Endodermal cell (in vitro differentiated cells): Measurements from ENCODE around the gene GPX3. TPM values are rescaled to one million over a fixed set of nuclear protein-coding genes. Genes with fewer than 3 reads are reported as not detected.

Experiments
- DNase-seq: peaks from one replicate; pipeline ENCODE4 v3.0.0-alpha.2; 2017
- H3K27ac ChIP-seq: 2 replicates; pipeline ENCODE4 v1.5.1; 2013; ENCODE audit warnings: mild to moderate bottlenecking, low read depth, low read length, moderate library complexity
- H3K27me3 ChIP-seq: 2 replicates; pipeline ENCODE4 v1.6.1; 2013; ENCODE audit warnings: mild to moderate bottlenecking, low read length, moderate library complexity; ENCODE audit not compliant: insufficient read depth, control insufficient read depth, poor library complexity, severe bottlenecking
- H3K36me3 ChIP-seq: 2 replicates; pipeline ENCODE4 v1.7.0; 2013; ENCODE audit warnings: mild to moderate bottlenecking, low read length, moderate library complexity; ENCODE audit not compliant: control insufficient read depth, insufficient read depth
- H3K4me1 ChIP-seq: one replicate; pipeline ENCODE4 v1.7.0; 2013; ENCODE audit warnings: low read length; ENCODE audit not compliant: control insufficient read depth, insufficient read depth
- H3K4me3 ChIP-seq: 2 replicates; pipeline ENCODE4 v1.5.1; 2013; ENCODE audit warnings: mild to moderate bottlenecking, low read length, moderate library complexity
- H3K9ac ChIP-seq: 2 replicates; pipeline ENCODE4 v1.6.1; 2013; ENCODE audit warnings: mild to moderate bottlenecking, low read length, moderate library complexity; ENCODE audit not compliant: poor library complexity, severe bottlenecking; ENCODE audit errors: extremely low read depth
- H3K9me3 ChIP-seq: 2 replicates; pipeline ENCODE4 v1.6.1; 2013; ENCODE audit warnings: mild to moderate bottlenecking, low read length, moderate library complexity; ENCODE audit not compliant: control insufficient read depth
- H3K27ac Mint-ChIP-seq: 2 replicates; pipeline ENCODE4 v1.8.0; 2020; ENCODE audit warnings: mixed read lengths
- H3K27me3 Mint-ChIP-seq: 2 replicates; pipeline ENCODE4 v1.8.0; 2021; ENCODE audit warnings: mild to moderate bottlenecking, mixed read lengths; ENCODE audit not compliant: insufficient read depth
- H3K36me3 Mint-ChIP-seq: 2 replicates; pipeline ENCODE4 v1.8.0; 2020; ENCODE audit warnings: low read depth, mixed read lengths
- H3K4me1 Mint-ChIP-seq: 2 replicates; pipeline ENCODE4 v1.8.0; 2020; ENCODE audit warnings: mixed read lengths
- H3K4me3 Mint-ChIP-seq: 2 replicates; pipeline ENCODE4 v1.8.0; 2020; ENCODE audit warnings: mild to moderate bottlenecking, moderate library complexity, mixed read lengths
- H3K9me3 Mint-ChIP-seq: 2 replicates; pipeline ENCODE4 v1.8.0; 2020; ENCODE audit warnings: mild to moderate bottlenecking, mixed read lengths
- WGBS, 2 experiments: methylation state at CpG; one replicate each; pipeline versions ENCODE4 v1.1.5 to v1.1.7; 2013; ENCODE audit warnings: missing lambda C conversion rate in 2 of 2, mixed read lengths in 1 of 2; ENCODE audit not compliant: insufficient coverage in 1 of 2, insufficient read length in 1 of 2; 5-methylcytosine and 5-hydroxymethylcytosine counted together
- total RNA-seq, 2 donors: library from RNA; stranded (reverse); fragmentation: NEBNext Ultra II Directional in 1 of 2; extraction: Animal tissue kit (Norgen Biotek cat#: 25700) in 1 of 2; gene quantifications; 2 replicates in 1 of 2; 3 replicates in 1 of 2; pipeline ENCODE4 v1.2.1, GENCODE V29; 2021
- TF ChIP-seq, protein P1 (sequence below): fragments of 200-600 bp; sonication (generic); conservative IDR thresholded peaks from 2 replicates; pipeline ENCODE4 v1.5.0; 2021; ENCODE audit warnings: antibody characterized with exemption, mild to moderate bottlenecking

The GPX3 gene
- total RNA-seq, 2 donors from 2014 or later, result 44.9 to 47.1 TPM

- 84 to 94% methylated on average over 6 of the region's 7 CpGs for WGBS, 2 experiments
- TF ChIP-seq, protein P1, sequence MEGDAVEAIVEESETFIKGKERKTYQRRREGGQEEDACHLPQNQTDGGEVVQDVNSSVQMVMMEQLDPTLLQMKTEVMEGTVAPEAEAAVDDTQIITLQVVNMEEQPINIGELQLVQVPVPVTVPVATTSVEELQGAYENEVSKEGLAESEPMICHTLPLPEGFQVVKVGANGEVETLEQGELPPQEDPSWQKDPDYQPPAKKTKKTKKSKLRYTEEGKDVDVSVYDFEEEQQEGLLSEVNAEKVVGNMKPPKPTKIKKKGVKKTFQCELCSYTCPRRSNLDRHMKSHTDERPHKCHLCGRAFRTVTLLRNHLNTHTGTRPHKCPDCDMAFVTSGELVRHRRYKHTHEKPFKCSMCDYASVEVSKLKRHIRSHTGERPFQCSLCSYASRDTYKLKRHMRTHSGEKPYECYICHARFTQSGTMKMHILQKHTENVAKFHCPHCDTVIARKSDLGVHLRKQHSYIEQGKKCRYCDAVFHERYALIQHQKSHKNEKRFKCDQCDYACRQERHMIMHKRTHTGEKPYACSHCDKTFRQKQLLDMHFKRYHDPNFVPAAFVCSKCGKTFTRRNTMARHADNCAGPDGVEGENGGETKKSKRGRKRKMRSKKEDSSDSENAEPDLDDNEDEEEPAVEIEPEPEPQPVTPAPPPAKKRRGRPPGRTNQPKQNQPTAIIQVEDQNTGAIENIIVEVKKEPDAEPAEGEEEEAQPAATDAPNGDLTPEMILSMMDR, result no peak
- H3K36me3 Mint-ChIP-seq, result no peaks in the 10 kb centered on the region
- Histone ChIP-seq H3K4me3 (no peak overlapping the region), H3K27me3 (no peaks in the 10 kb centered on the region), H3K36me3 (no peaks in the 10 kb centered on the region), H3K9ac (no peak overlapping the region), H3K27ac (no peak overlapping the region), H3K4me1 (no peaks in the 10 kb centered on the region), H3K9me3 (no peaks in the 10 kb centered on the region)
- no peak overlapping the region for H3K27ac Mint-ChIP-seq
- peaks cover 14% of the 10 kb centered on the region for H3K4me1 Mint-ChIP-seq
- H3K4me3 Mint-ChIP-seq, result no peak overlapping the region
- DNase-seq, result no peak
- H3K27me3 Mint-ChIP-seq, result peaks cover 17% of the 10 kb centered on the region
- H3K9me3 Mint-ChIP-seq, result no peaks in the 10 kb centered on the region
These were observed 4.3 kb upstream of the GPX3 start for GRCh38 chr5:151015974-151016587.

- Histone ChIP-seq H3K4me1 (no peaks in the 10 kb centered on the region), H3K9me3 (no peaks in the 10 kb centered on the region), H3K4me3 (no peak overlapping the region), H3K27ac (no peak overlapping the region), H3K9ac (no peak overlapping the region), H3K27me3 (no peaks in the 10 kb centered on the region), H3K36me3 (no peaks in the 10 kb centered on the region)
- no peaks in the 10 kb centered on the region for H3K36me3 Mint-ChIP-seq
- WGBS, 2 experiments, result 92 to 95% methylated on average over 4 to 5 of the region's 5 CpGs
- TF ChIP-seq, protein P1, result no peak
- H3K4me1 Mint-ChIP-seq, result peaks cover 17% of the 10 kb centered on the region
- H3K27ac Mint-ChIP-seq, result no peak overlapping the region
- H3K27me3 Mint-ChIP-seq, result peaks cover 15% of the 10 kb centered on the region
- no peak overlapping the region for H3K4me3 Mint-ChIP-seq
- DNase-seq, result no peak
- no peaks in the 10 kb centered on the region for H3K9me3 Mint-ChIP-seq
These were observed 3.7 kb upstream of the GPX3 start for GRCh38 chr5:151016700-151017099.

- no peak overlapping the region for H3K9ac ChIP-seq
- Mint-ChIP-seq H3K4me3 (no peak overlapping the region), H3K27ac (no peak overlapping the region), H3K27me3 (peaks cover 17% of the 10 kb centered on the region), H3K4me1 (peaks cover 17% of the 10 kb centered on the region), H3K36me3 (no peaks in the 10 kb centered on the region), H3K9me3 (no peaks in the 10 kb centered on the region)
- TF ChIP-seq, protein P1, result no peak
- H3K36me3 ChIP-seq, result no peaks in the 10 kb centered on the region
- no peak overlapping the region for H3K27ac ChIP-seq
- H3K4me3 ChIP-seq, result no peak overlapping the region
- no peaks in the 10 kb centered on the region for H3K4me1 ChIP-seq
- WGBS, 2 experiments, result 92 to 96% methylated on average over 2 of the region's 2 CpGs
- H3K9me3 ChIP-seq, result no peaks in the 10 kb centered on the region
- H3K27me3 ChIP-seq, result no peaks in the 10 kb centered on the region
- DNase-seq, result no peak
These were observed 2.5 kb upstream of the GPX3 start for GRCh38 chr5:151017897-151018296.
